Nephron progenitor cell (in vitro differentiated cells): ENCODE results near the gene STIM1.

Experiments used
- DNase-seq: peaks from one replicate; pipeline ENCODE4 v3.0.0; 2021
- H3K27ac Mint-ChIP-seq: 2 replicates; pipeline ENCODE4 v1.8.0; 2021; ENCODE audit warnings: mild to moderate bottlenecking, moderate library complexity, mixed read lengths
- H3K27me3 Mint-ChIP-seq: 2 replicates; pipeline ENCODE4 v1.8.0; 2021; ENCODE audit warnings: mild to moderate bottlenecking, low read depth, mixed read lengths; ENCODE audit not compliant: poor library complexity
- H3K36me3 Mint-ChIP-seq: 2 replicates; pipeline ENCODE4 v1.8.0; 2021; ENCODE audit warnings: low read depth, mixed read lengths
- H3K4me1 Mint-ChIP-seq: 2 replicates; pipeline ENCODE4 v1.8.0; 2021; ENCODE audit warnings: mixed read lengths
- H3K4me3 Mint-ChIP-seq: 2 replicates; pipeline ENCODE4 v1.8.0; 2021; ENCODE audit warnings: mild to moderate bottlenecking, moderate library complexity, mixed read lengths
- H3K9me3 Mint-ChIP-seq: 2 replicates; pipeline ENCODE4 v1.8.0; 2021; ENCODE audit warnings: mild to moderate bottlenecking, moderate library complexity, mixed read lengths
- CTCF ChIP-seq: fragments of 200-600 bp; sonication (generic); IDR thresholded peaks from 2 replicates; pipeline ENCODE4 v1.5.0; 2021; ENCODE audit warnings: antibody characterized with exemption

STIM1 gene

GRCh38 chr11:4094348-4095291, 239.2 kb downstream of the STIM1 start, which contains the start of gene RRM1:
TSS of gene RRM1 (plus strand) at chr11:4094799. CDS start at chr11:4095013, 214 bp downstream.
- peak; percentile 93 for DNase-seq
- peaks cover 57% of the 10 kb centered on the region for H3K4me1 Mint-ChIP-seq

GRCh38 chr11:4095509-4096230, 240.2 kb downstream of the STIM1 start:
- DNase-seq = no peak
- peaks cover 1% of the 10 kb centered on the region for H3K27me3 Mint-ChIP-seq
- peak overlapping the region; percentile 96 for H3K4me3 Mint-ChIP-seq
- peaks cover 62% of the 10 kb centered on the region for H3K4me1 Mint-ChIP-seq
- TF ChIP-seq CTCF = no peak
- H3K36me3 Mint-ChIP-seq = peaks cover 14% of the 10 kb centered on the region
- no peaks in the 10 kb centered on the region for H3K9me3 Mint-ChIP-seq
- peak overlapping the region; percentile 99 for H3K27ac Mint-ChIP-seq

More at GRCh38 chr11:4094348-4095291, 239.2 kb downstream of the STIM1 start, which contains the start of gene RRM1:
- H3K27ac Mint-ChIP-seq = peak within 1 kb of the TSS; percentile 99
- H3K36me3 Mint-ChIP-seq = peaks cover 12% of the 10 kb centered on the region
- TF ChIP-seq CTCF = no peak
- peaks cover 4% of the 10 kb centered on the region for H3K27me3 Mint-ChIP-seq
- no peaks in the 10 kb centered on the region for H3K9me3 Mint-ChIP-seq
- peak within 1 kb of the TSS; percentile 96 for H3K4me3 Mint-ChIP-seq

- no peak for TF ChIP-seq CTCF
- Mint-ChIP-seq H3K27me3 (no peaks in the 10 kb centered on the region), H3K4me3 (no peak overlapping the region), H3K27ac (no peak overlapping the region), H3K9me3 (no peaks in the 10 kb centered on the region), H3K36me3 (peaks cover 35% of the 10 kb centered on the region), H3K4me1 (peaks cover 50% of the 10 kb centered on the region)
- DNase-seq = no peak
Observed at GRCh38 chr11:4098026-4098621, 242.7 kb downstream of the STIM1 start.

- no peak overlapping the region for H3K27ac Mint-ChIP-seq
- no peak overlapping the region for H3K4me3 Mint-ChIP-seq
- peaks cover 63% of the 10 kb centered on the region for H3K36me3 Mint-ChIP-seq
- H3K27me3 Mint-ChIP-seq = no peaks in the 10 kb centered on the region
- peaks cover 20% of the 10 kb centered on the region for H3K4me1 Mint-ChIP-seq
- DNase-seq = no peak
- H3K9me3 Mint-ChIP-seq = no peaks in the 10 kb centered on the region
- TF ChIP-seq CTCF = no peak
Observed at GRCh38 chr11:4102711-4103110, 247.2 kb downstream of the STIM1 start.

- no peak for TF ChIP-seq CTCF
- H3K9me3 Mint-ChIP-seq = no peaks in the 10 kb centered on the region
- H3K4me3 Mint-ChIP-seq = no peak overlapping the region
- H3K4me1 Mint-ChIP-seq = peaks cover 19% of the 10 kb centered on the region
- H3K36me3 Mint-ChIP-seq = peaks cover 67% of the 10 kb centered on the region
- no peaks in the 10 kb centered on the region for H3K27me3 Mint-ChIP-seq
- no peak overlapping the region for H3K27ac Mint-ChIP-seq
- DNase-seq = no peak
Observed at GRCh38 chr11:4103269-4103668, 247.8 kb downstream of the STIM1 start.
